Trophoblast cell (in vitro differentiated cells and primary cell): ENCODE measurements around the gene CAV1.

Experiments used
- DNase-seq, 2 donors: peaks; one replicate each; pipeline ENCODE4 v3.0.0-alpha.2; 2016
- H2AFZ ChIP-seq: 2 replicates; pipeline ENCODE4 v1.6.1; 2013; ENCODE audit warnings: low read length, moderate library complexity, mild to moderate bottlenecking; ENCODE audit not compliant: insufficient read depth, poor library complexity
- H2AK5ac ChIP-seq: 2 replicates; pipeline ENCODE4 v1.6.1; 2013; ENCODE audit warnings: mild to moderate bottlenecking, low read length
- H2BK120ac ChIP-seq: 2 replicates; pipeline ENCODE4 v1.6.1; 2013; ENCODE audit warnings: low read length, mild to moderate bottlenecking, moderate library complexity; ENCODE audit not compliant: insufficient read depth, poor library complexity
- H2BK12ac ChIP-seq: 2 replicates; pipeline ENCODE4 v1.6.1; 2013; ENCODE audit warnings: mild to moderate bottlenecking, low read length, moderate library complexity
- H2BK5ac ChIP-seq: 2 replicates; pipeline ENCODE4 v1.6.1; 2013; ENCODE audit warnings: low read length, low read depth, moderate library complexity, mild to moderate bottlenecking; ENCODE audit not compliant: poor library complexity
- H3K14ac ChIP-seq: 2 replicates; pipeline ENCODE4 v1.6.1; 2013; ENCODE audit warnings: mild to moderate bottlenecking, low read length
- H3K18ac ChIP-seq: 2 replicates; pipeline ENCODE4 v1.6.1; 2013; ENCODE audit warnings: mild to moderate bottlenecking, low read length
- H3K23ac ChIP-seq: 2 replicates; pipeline ENCODE4 v1.6.1; 2013; ENCODE audit warnings: low read length
- H3K27ac ChIP-seq: 2 replicates; pipeline ENCODE4 v1.5.1; 2013; ENCODE audit warnings: low read depth, mild to moderate bottlenecking, inconsistent platforms, low read length, moderate library complexity
- H3K27me3 ChIP-seq: 2 replicates; pipeline ENCODE4 v1.6.1; 2013; ENCODE audit warnings: inconsistent platforms, mild to moderate bottlenecking, low read length, moderate library complexity; ENCODE audit not compliant: insufficient read depth
- H3K36me3 ChIP-seq, 2 experiments: 1 replicate in 1 of 2; 2 replicates in 1 of 2; pipeline ENCODE4 v1.6.1; 2013; ENCODE audit warnings: low read length in 2 of 2, mild to moderate bottlenecking in 2 of 2, moderate library complexity in 1 of 2; ENCODE audit not compliant: insufficient read depth in 2 of 2, control insufficient read depth in 1 of 2
- H3K4ac ChIP-seq: 2 replicates; pipeline ENCODE4 v1.6.1; 2013; ENCODE audit warnings: low read depth, mild to moderate bottlenecking, low read length, moderate library complexity
- H3K4me1 ChIP-seq, 2 experiments: 1 replicate in 1 of 2; 2 replicates in 1 of 2; pipeline ENCODE4 v1.6.1; 2013; ENCODE audit warnings: low read length in 2 of 2, mild to moderate bottlenecking in 2 of 2, moderate library complexity in 1 of 2; ENCODE audit not compliant: insufficient read depth in 2 of 2, control insufficient read depth in 1 of 2
- H3K4me2 ChIP-seq: 2 replicates; pipeline ENCODE4 v1.6.1; 2013; ENCODE audit warnings: inconsistent platforms, mild to moderate bottlenecking, low read length, moderate library complexity
- H3K4me3 ChIP-seq: 2 replicates; pipeline ENCODE4 v1.5.1; 2013; ENCODE audit warnings: mild to moderate bottlenecking, low read depth, low read length, inconsistent platforms
- H3K79me1 ChIP-seq: one replicate; pipeline ENCODE4 v1.6.1; 2013; ENCODE audit warnings: low read length
- H3K79me2 ChIP-seq: 2 replicates; pipeline ENCODE4 v1.6.1; 2013; ENCODE audit warnings: low read length, mild to moderate bottlenecking; ENCODE audit not compliant: control insufficient read depth, insufficient read depth, poor library complexity
- H3K9ac ChIP-seq: 2 replicates; pipeline ENCODE4 v1.6.1; 2013; ENCODE audit warnings: mild to moderate bottlenecking, low read length
- H3K9me3 ChIP-seq: 2 replicates; pipeline ENCODE4 v1.6.1; 2013; ENCODE audit warnings: low read depth, mild to moderate bottlenecking, control low read depth, inconsistent platforms, low read length; ENCODE audit not compliant: insufficient read depth
- H4K12ac ChIP-seq: 2 replicates; pipeline ENCODE4 v1.6.1; 2013; ENCODE audit warnings: low read depth, mild to moderate bottlenecking, low read length, moderate library complexity
- H4K8ac ChIP-seq: 2 replicates; pipeline ENCODE4 v1.6.1; 2013; ENCODE audit warnings: low read depth, mild to moderate bottlenecking, low read length, moderate library complexity
- H4K91ac ChIP-seq: one replicate; pipeline ENCODE4 v1.6.1; 2013; ENCODE audit warnings: low read depth, mild to moderate bottlenecking, low read length, moderate library complexity
- WGBS: extraction: QIAGEN DNeasy Blood & Tissue Kit; methylation state at CpG from one replicate; pipeline ENCODE4 v1.1.7; 2013; ENCODE audit warnings: missing lambda C conversion rate; ENCODE audit not compliant: insufficient read length, insufficient coverage; ENCODE audit errors: extremely low coverage; 5-methylcytosine and 5-hydroxymethylcytosine counted together

Gene CAV1

GRCh38 chr7:116544487-116544886, 19.7 kb downstream of the CAV1 start:
- Histone ChIP-seq H3K18ac (no peak overlapping the region), H2BK120ac (no peak overlapping the region), H3K4me1 (peaks cover 0 to 6% of the 10 kb centered on the region in 2 experiments), H3K27me3 (no peaks in the 10 kb centered on the region), H3K9me3 (no peaks in the 10 kb centered on the region), H3K23ac (no peak overlapping the region), H4K12ac (no peak overlapping the region), H3K79me2 (no peaks in the 10 kb centered on the region), H3K4me3 (no peak overlapping the region), H2BK5ac (no peak overlapping the region), H4K8ac (no peak overlapping the region), H3K9ac (no peak overlapping the region), H2AK5ac (no peak overlapping the region), H2BK12ac (no peak overlapping the region), H3K36me3 (no peaks in the 10 kb centered on the region), H3K4ac (no peak overlapping the region), H3K14ac (no peak overlapping the region), H3K27ac (no peak overlapping the region), H3K4me2 (no peak overlapping the region), H3K79me1 (peaks cover 3% of the 10 kb centered on the region), H2AFZ (no peak overlapping the region), H4K91ac (no peak overlapping the region)
- no CpG with 5 or more reads among the region's 1 CpG for WGBS
- no peak for DNase-seq

DNA sequence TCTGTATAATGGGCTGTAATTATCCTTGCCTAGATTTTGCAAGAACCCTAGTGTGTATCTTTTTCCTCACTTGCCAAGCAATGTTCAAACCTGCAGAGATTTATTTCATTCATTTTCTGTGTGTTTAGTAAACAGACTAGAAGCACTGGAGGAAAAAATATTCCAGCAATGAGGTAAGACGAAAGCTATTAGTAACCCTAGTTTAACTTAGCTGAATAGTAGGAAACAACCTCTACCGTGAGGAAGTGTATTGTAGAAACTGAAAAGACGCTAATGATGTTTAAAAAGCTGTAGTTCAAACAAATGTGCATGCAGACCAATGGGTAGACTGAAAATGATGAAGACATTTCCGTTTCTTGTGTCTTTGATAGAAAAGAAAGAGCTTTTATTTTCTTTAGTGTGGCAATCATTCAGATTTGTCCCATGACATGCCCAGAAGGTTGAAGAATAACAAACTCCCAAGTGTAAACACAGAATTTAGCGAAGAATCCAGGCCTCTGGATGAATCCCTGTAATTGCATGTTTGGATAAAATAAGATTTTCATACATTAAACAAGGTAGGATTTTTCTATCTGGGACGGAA, 20.7 kb downstream of the CAV1 start:
- no peak overlapping the region for H2AFZ ChIP-seq
- DNase-seq, result no peak
- H2BK120ac ChIP-seq, result no peak overlapping the region
- no peak overlapping the region for H2BK5ac ChIP-seq
- no peak overlapping the region for H4K91ac ChIP-seq
- no peaks in the 10 kb centered on the region for H3K79me2 ChIP-seq
- no peak overlapping the region for H3K9ac ChIP-seq
- no peak overlapping the region for H4K12ac ChIP-seq
- no peak overlapping the region for H3K27ac ChIP-seq
- WGBS, result no CpG with 5 or more reads among the region's 6 CpGs
- H3K9me3 ChIP-seq, result no peaks in the 10 kb centered on the region
- H3K4me3 ChIP-seq, result no peak overlapping the region
- no peak overlapping the region for H4K8ac ChIP-seq
- H3K4ac ChIP-seq, result no peak overlapping the region
- no peaks in the 10 kb centered on the region for H3K27me3 ChIP-seq
- H3K18ac ChIP-seq, result no peak overlapping the region
- H3K79me1 ChIP-seq, result peaks cover 3% of the 10 kb centered on the region
- H3K4me1 ChIP-seq, result peaks cover 0 to 6% of the 10 kb centered on the region in 2 experiments
- H2BK12ac ChIP-seq, result no peak overlapping the region
- H2AK5ac ChIP-seq, result no peak overlapping the region
- no peak overlapping the region for H3K23ac ChIP-seq
- no peaks in the 10 kb centered on the region for H3K36me3 ChIP-seq
- no peak overlapping the region for H3K14ac ChIP-seq
- H3K4me2 ChIP-seq, result no peak overlapping the region

GRCh38 chr7:116546054-116546453, 21.2 kb downstream of the CAV1 start:
- Histone ChIP-seq H3K23ac (no peak overlapping the region), H3K79me2 (no peaks in the 10 kb centered on the region), H3K9ac (no peak overlapping the region), H4K91ac (no peak overlapping the region), H3K4ac (no peak overlapping the region), H3K27ac (no peak overlapping the region), H3K9me3 (no peaks in the 10 kb centered on the region), H2BK12ac (no peak overlapping the region), H2BK5ac (no peak overlapping the region), H3K79me1 (peaks cover 3% of the 10 kb centered on the region), H3K18ac (no peak overlapping the region), H3K14ac (no peak overlapping the region), H2AK5ac (no peak overlapping the region), H3K36me3 (no peaks in the 10 kb centered on the region), H3K4me1 (peaks cover 0 to 6% of the 10 kb centered on the region in 2 experiments), H3K27me3 (no peaks in the 10 kb centered on the region), H2AFZ (no peak overlapping the region), H4K12ac (no peak overlapping the region), H3K4me3 (no peak overlapping the region), H2BK120ac (no peak overlapping the region), H4K8ac (no peak overlapping the region), H3K4me2 (no peak overlapping the region)
- DNase-seq, result no peak
- WGBS, result no CpG with 5 or more reads among the region's 11 CpGs

DNA sequence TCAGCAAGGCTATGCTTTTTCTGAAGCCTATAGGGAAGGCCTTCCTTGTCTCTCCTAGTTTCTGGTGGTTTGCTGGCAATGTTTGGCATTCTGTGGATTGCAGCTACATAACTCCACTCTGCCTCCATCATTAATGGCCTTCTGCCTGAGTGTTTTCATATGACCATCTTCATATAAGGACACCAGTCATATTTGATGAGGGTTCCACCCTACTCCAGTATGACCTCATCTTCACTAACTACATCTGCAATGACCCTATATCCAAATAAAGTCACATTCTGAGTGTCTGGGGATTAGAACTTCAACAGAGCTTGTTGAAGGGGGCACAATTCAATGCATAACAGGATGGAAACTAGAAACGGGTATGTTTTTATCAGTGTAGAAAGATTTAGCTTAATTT, 22.1 kb downstream of the CAV1 start:
- Histone ChIP-seq H3K27ac (no peak overlapping the region), H3K79me1 (peaks cover 3% of the 10 kb centered on the region), H4K12ac (no peak overlapping the region), H3K36me3 (no peaks in the 10 kb centered on the region), H2AK5ac (no peak overlapping the region), H3K9ac (no peak overlapping the region), H4K91ac (no peak overlapping the region), H3K4me3 (no peak overlapping the region), H3K14ac (no peak overlapping the region), H3K4me2 (no peak overlapping the region), H2BK12ac (no peak overlapping the region), H3K23ac (no peak overlapping the region), H2AFZ (no peak overlapping the region), H4K8ac (no peak overlapping the region), H3K27me3 (no peaks in the 10 kb centered on the region), H3K9me3 (no peaks in the 10 kb centered on the region), H3K4ac (no peak overlapping the region), H3K18ac (no peak overlapping the region), H3K79me2 (no peaks in the 10 kb centered on the region), H2BK120ac (no peak overlapping the region), H3K4me1 (peaks cover 0 to 6% of the 10 kb centered on the region in 2 experiments), H2BK5ac (no peak overlapping the region)
- no peak for DNase-seq
- no CpG with 5 or more reads among the region's 1 CpG for WGBS
